CD4-positive, alpha-beta memory T cell (primary cell): ENCODE measurements around the gene CEP128. TPM values are rescaled to one million over a fixed set of nuclear protein-coding genes. Genes with fewer than 3 reads are reported as not detected.
A peak's percentile ranks its signal among the peaks of the same experiment; 100 is the strongest.

Source experiments
- CTCF ChIA-PET: fragments of 350-600 bp; sonication (Branson Sonifier 250); formaldehyde crosslinking; loops from one replicate; lab custom pipeline; 2021; ENCODE audit warnings: inconsistent platforms; ENCODE audit not compliant: partially characterized antibody; lab: Charles Lee
- POLR2A ChIA-PET: fragments of 350-600 bp; sonication (Branson Sonifier 250); formaldehyde crosslinking; loops from one replicate; lab custom pipeline; 2021; ENCODE audit not compliant: partially characterized antibody; lab: Charles Lee
- DNase-seq, 5 donors: peaks; one replicate each; pipeline versions ENCODE4 v3.0.0 to v3.0.0-alpha.2; 2020 to 2022; ENCODE audit warnings: mixed read lengths in 1 of 5
- H3K27ac ChIP-seq: one replicate; pipeline ENCODE4 v1.7.0; 2013; ENCODE audit warnings: low read depth, low read length
- H3K27me3 ChIP-seq: 2 replicates; pipeline ENCODE4 v1.7.0; 2013; ENCODE audit warnings: mild to moderate bottlenecking, low read length, moderate library complexity; ENCODE audit not compliant: insufficient read depth
- H3K36me3 ChIP-seq: 2 replicates; pipeline ENCODE4 v1.7.0; 2013; ENCODE audit warnings: mild to moderate bottlenecking, low read length, moderate library complexity; ENCODE audit not compliant: insufficient read depth
- H3K4me1 ChIP-seq: 2 replicates; pipeline ENCODE4 v1.7.0; 2013; ENCODE audit warnings: mild to moderate bottlenecking, low read length, moderate library complexity; ENCODE audit not compliant: insufficient read depth
- H3K4me3 ChIP-seq, 2 donors: one replicate each; pipeline ENCODE4 v1.7.0; 2013; ENCODE audit warnings: low read length in 2 of 2, mild to moderate bottlenecking in 1 of 2
- H3K9me3 ChIP-seq, 2 donors: one replicate each; pipeline ENCODE4 v1.7.0; 2013; ENCODE audit warnings: low read length in 2 of 2, control low read depth in 1 of 2; ENCODE audit not compliant: control insufficient read depth in 1 of 2
- H3K27ac Mint-ChIP-seq, 7 donors: one replicate each; pipeline ENCODE4 v1.8.0; 2020 to 2021; ENCODE audit warnings: mixed read lengths in 7 of 7, mild to moderate bottlenecking in 6 of 7, inconsistent platforms in 3 of 7, moderate library complexity in 3 of 7
- H3K27me3 Mint-ChIP-seq, 2 donors: one replicate each; pipeline ENCODE4 v1.8.0; 2020 to 2021; ENCODE audit warnings: mixed read lengths in 2 of 2
- H3K36me3 Mint-ChIP-seq, 2 donors: one replicate each; pipeline ENCODE4 v1.8.0; 2020 to 2021; ENCODE audit warnings: mixed read lengths in 2 of 2, inconsistent platforms in 1 of 2, mild to moderate bottlenecking in 1 of 2
- H3K4me1 Mint-ChIP-seq, 4 donors: one replicate each; pipeline ENCODE4 v1.8.0; 2020 to 2021; ENCODE audit warnings: mixed read lengths in 4 of 4, mild to moderate bottlenecking in 1 of 4
- H3K4me3 Mint-ChIP-seq, 8 donors: one replicate each; pipeline ENCODE4 v1.8.0; 2020 to 2021; ENCODE audit warnings: mixed read lengths in 8 of 8, mild to moderate bottlenecking in 7 of 8, moderate library complexity in 6 of 8, inconsistent platforms in 3 of 8
- H3K9me3 Mint-ChIP-seq, 8 donors: one replicate each; pipeline ENCODE4 v1.8.0; 2020 to 2021; ENCODE audit warnings: mixed read lengths in 8 of 8, mild to moderate bottlenecking in 5 of 8, inconsistent platforms in 3 of 8, moderate library complexity in 1 of 8
- intact Hi-C: fragments of 100-400 bp; cut with micrococcal nuclease; formaldehyde crosslinking; loops from one replicate; pipeline ENCODE4 v1.15.1; 2023
- polyA plus RNA-seq, 2 donors: library from polyadenylated mRNA; unstranded; fragments of 300-500 nt; fragmentation: Illumina TruSeq; gene quantifications; one replicate each; pipeline ENCODE4 v1.2.3, GENCODE V29; 2021
- total RNA-seq, 2 experiments: library from RNA; stranded (reverse); gene quantifications; one replicate each; pipeline ENCODE4 v1.2.3, GENCODE V29; 2021

The CEP128 gene
- total RNA-seq (10 to 100 TPM; 20.1 to 21.6 TPM), polyA plus RNA-seq (1 to 10 TPM; 2.9 to 9.3 TPM)

DNA sequence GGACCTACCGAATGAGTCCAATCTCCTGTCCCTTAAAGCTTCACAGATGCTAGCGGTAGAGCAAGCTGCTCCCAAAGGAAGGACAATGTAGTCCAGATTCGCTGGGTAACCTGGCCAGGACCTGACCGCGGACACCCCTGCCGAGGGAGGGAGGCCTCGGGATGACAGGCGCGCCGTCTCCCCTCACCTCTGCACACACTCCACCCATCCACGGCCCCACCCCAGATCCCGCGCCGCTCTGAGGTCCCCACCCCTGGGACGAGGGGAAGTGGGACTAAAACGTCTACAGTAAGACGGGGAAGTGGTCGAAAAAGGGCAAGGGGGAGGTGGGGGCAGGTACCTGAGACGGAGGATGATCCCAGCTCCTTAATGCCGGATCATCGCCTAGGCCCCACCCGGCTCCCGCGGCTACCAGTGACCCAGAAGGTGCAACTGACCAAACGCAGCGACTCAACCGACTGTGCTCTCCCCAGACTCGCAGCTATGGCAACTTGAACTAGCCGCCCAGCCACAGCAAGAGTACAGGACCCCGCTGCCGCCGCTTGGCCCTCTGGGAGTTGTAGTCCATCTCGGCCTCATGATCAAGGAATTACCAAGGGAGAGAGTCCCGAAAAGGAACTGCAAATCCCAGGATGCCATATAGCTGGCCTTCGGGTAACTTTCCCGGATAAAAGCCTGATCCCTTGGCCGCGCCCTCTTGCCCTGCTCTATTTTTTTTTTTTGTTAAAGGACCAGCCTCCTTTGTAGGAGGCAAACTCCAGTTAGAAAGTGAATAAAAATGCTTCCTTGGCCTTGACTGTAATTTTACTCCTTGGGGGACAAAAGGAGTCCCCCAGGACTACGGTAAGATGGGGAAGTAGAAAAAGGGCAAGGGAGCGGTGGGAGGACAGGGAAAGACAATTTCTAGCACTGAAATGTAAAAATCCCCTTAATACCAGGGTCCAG, at the start of gene CEP128:
CEP128 (minus strand) TSS at position 498 of the 945 bp plus-strand sequence.
- H3K4me3 ChIP-seq, result peak within 1 kb of the TSS; percentile 64 to 75
- no peaks in the 10 kb centered on the region for H3K27me3 Mint-ChIP-seq
- POLR2A ChIA-PET, result interaction anchor here (0.7 to 4.6 kb wide), 8 partner anchors 10 to 280 kb away, joined by 3 to 58 read pairs (median 10); partner anchors contain the start of genes GTF2A1 and TSHR

GRCh38 chr14:80988735-80989429, 47.3 kb upstream of the CEP128 start:
- Mint-ChIP-seq H3K27ac (no peak overlapping the region), H3K4me1 (no peaks in the 10 kb centered on the region), H3K27me3 (peaks cover 2 to 9% of the 10 kb centered on the region in 2 donors), H3K4me3 (no peak overlapping the region), H3K36me3 (no peaks in the 10 kb centered on the region), H3K9me3 (no peaks in the 10 kb centered on the region)
- H3K4me3 ChIP-seq, result no peak overlapping the region
- POLR2A ChIA-PET, result interaction anchor here (4.4 kb wide), 1 partner anchor 34 kb away, joined by 20 read pairs; the partner anchor contains the start of gene TSHR
- no peak overlapping the region for H3K27ac ChIP-seq
- intact Hi-C loops, result no loop called here
- H3K36me3 ChIP-seq, result no peaks in the 10 kb centered on the region
- CTCF ChIA-PET, result interaction anchor here (0.6 to 8.5 kb wide), 11 partner anchors 8 to 476 kb away, joined by 3 to 285 read pairs (median 9); partner anchors contain the start of gene TSHR
- H3K4me1 ChIP-seq, result no peaks in the 10 kb centered on the region
- DNase-seq, result no peak
- no peaks in the 10 kb centered on the region for H3K9me3 ChIP-seq
- H3K27me3 ChIP-seq, result no peaks in the 10 kb centered on the region

More for the DNA sequence above, at the start of gene CEP128:
- Histone ChIP-seq H3K36me3 (no peaks in the 10 kb centered on the region), H3K27ac (peak within 1 kb of the TSS; percentile 80), H3K9me3 (no peaks in the 10 kb centered on the region), H3K4me1 (peaks cover 30% of the 10 kb centered on the region), H3K27me3 (no peaks in the 10 kb centered on the region)
- Mint-ChIP-seq H3K9me3 (no peaks in the 10 kb centered on the region), H3K4me3 (peak within 1 kb of the TSS; percentile 89 to 95 (median 92)), H3K4me1 (peaks cover 19 to 34% (median 25%) of the 10 kb centered on the region in 4 donors), H3K27ac (peak within 1 kb of the TSS; percentile 82 to 96 (median 93)), H3K36me3 (peaks cover 0 to 1% of the 10 kb centered on the region in 2 donors)
- peak; percentile 77 to 84 (median 82) for DNase-seq
- intact Hi-C loops, result loop anchor here (1.0 to 5.0 kb wide), 3 partner anchors 10 to 591 kb away; partner anchors contain the start of gene SEL1L
- CTCF ChIA-PET, result interaction anchor here (0.8 to 3.7 kb wide), 8 partner anchors 8 to 523 kb away, joined by 3 to 23 read pairs (median 3); partner anchors contain the start of gene TSHR

GRCh38 chr14:80988192-80988591, 46.7 kb upstream of the CEP128 start:
- DNase-seq, result no peak
- Histone ChIP-seq H3K4me3 (no peak overlapping the region), H3K27me3 (no peaks in the 10 kb centered on the region), H3K27ac (no peak overlapping the region), H3K9me3 (no peaks in the 10 kb centered on the region), H3K4me1 (no peaks in the 10 kb centered on the region), H3K36me3 (no peaks in the 10 kb centered on the region)
- ChIA-PET POLR2A (interaction anchor here (1.5 to 4.4 kb wide), 2 partner anchors 9 to 33 kb away, joined by 6 to 20 read pairs; partner anchors contain the start of gene TSHR), CTCF (interaction anchor here (1.0 to 8.5 kb wide), 11 partner anchors 8 to 465 kb away, joined by 3 to 285 read pairs (median 9); partner anchors contain the start of gene TSHR)
- Mint-ChIP-seq H3K4me1 (no peaks in the 10 kb centered on the region), H3K27me3 (peaks cover 2 to 9% of the 10 kb centered on the region in 2 donors), H3K36me3 (no peaks in the 10 kb centered on the region), H3K4me3 (no peak overlapping the region), H3K9me3 (no peaks in the 10 kb centered on the region), H3K27ac (no peak overlapping the region)
- intact Hi-C loops, result no loop called here

- intact Hi-C loops, result loop anchor here (1.0 kb wide), 2 partner anchors 28 to 33 kb away; no protein-coding TSS in a partner anchor
- ChIA-PET POLR2A (interaction anchor here (1.0 to 4.4 kb wide), 4 partner anchors 9 to 232 kb away, joined by 3 to 20 read pairs (median 5); partner anchors contain the start of gene TSHR), CTCF (interaction anchor here (0.7 to 8.5 kb wide), 28 partner anchors 9 to 479 kb away, joined by 3 to 285 read pairs (median 5); partner anchors contain the start of genes CEP128 and TSHR)
- H3K4me1 Mint-ChIP-seq, result no peaks in the 10 kb centered on the region
- DNase-seq, result peak; percentile 62 to 71 (median 68)
- no peaks in the 10 kb centered on the region for H3K9me3 Mint-ChIP-seq
- Histone ChIP-seq H3K27me3 (no peaks in the 10 kb centered on the region), H3K9me3 (no peaks in the 10 kb centered on the region), H3K27ac (no peak overlapping the region), H3K36me3 (no peaks in the 10 kb centered on the region), H3K4me1 (no peaks in the 10 kb centered on the region), H3K4me3 (no peak overlapping the region)
- no peaks in the 10 kb centered on the region for H3K36me3 Mint-ChIP-seq
- H3K27ac Mint-ChIP-seq, result no peak overlapping the region
- H3K27me3 Mint-ChIP-seq, result peaks cover 2 to 9% of the 10 kb centered on the region in 2 donors
- no peak overlapping the region for H3K4me3 Mint-ChIP-seq
Observed at GRCh38 chr14:80987235-80988032, 45.9 kb upstream of the CEP128 start.

GRCh38 chr14:80982711-80983110, 41.2 kb upstream of the CEP128 start:
- Mint-ChIP-seq H3K27ac (no peak overlapping the region), H3K4me1 (peaks cover 10 to 13% (median 12%) of the 10 kb centered on the region in 4 donors), H3K27me3 (peaks cover 0 to 4% of the 10 kb centered on the region in 2 donors), H3K9me3 (no peaks in the 10 kb centered on the region), H3K4me3 (no peak overlapping the region), H3K36me3 (no peaks in the 10 kb centered on the region)
- Histone ChIP-seq H3K36me3 (no peaks in the 10 kb centered on the region), H3K4me3 (no peak overlapping the region), H3K4me1 (peaks cover 11% of the 10 kb centered on the region), H3K27ac (no peak overlapping the region), H3K27me3 (no peaks in the 10 kb centered on the region), H3K9me3 (no peaks in the 10 kb centered on the region)
- intact Hi-C loops, result no loop called here
- CTCF ChIA-PET, result interaction anchor here (0.9 to 8.5 kb wide), 3 partner anchors 13 to 27 kb away, joined by 3 to 285 read pairs (median 3); partner anchors contain the start of gene TSHR
- DNase-seq, result no peak
- POLR2A ChIA-PET, result no interaction called here

DNA sequence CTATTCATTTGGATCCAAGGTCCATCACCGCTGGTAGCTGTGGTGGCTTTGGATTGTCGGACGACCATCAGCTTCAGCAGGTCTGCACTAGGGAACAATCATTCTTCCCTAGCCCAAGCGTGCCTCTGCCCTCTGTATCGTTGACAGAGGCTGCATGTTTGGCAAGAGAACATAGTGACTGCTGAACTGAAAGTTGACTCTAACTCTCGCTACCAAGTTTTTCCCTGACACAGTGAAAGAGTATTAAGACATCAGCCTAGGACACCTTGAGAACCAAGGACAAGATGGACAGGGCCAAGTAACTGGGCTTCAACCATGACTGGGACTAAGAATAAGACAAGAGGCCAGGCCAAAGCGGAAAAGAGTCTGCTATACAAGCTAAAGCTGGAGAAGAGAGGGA, 40.1 kb upstream of the CEP128 start:
- Histone ChIP-seq H3K27me3 (no peaks in the 10 kb centered on the region), H3K9me3 (no peaks in the 10 kb centered on the region), H3K27ac (no peak overlapping the region), H3K36me3 (no peaks in the 10 kb centered on the region), H3K4me3 (no peak overlapping the region), H3K4me1 (peaks cover 16% of the 10 kb centered on the region)
- H3K4me1 Mint-ChIP-seq, result peaks cover 10 to 19% (median 14%) of the 10 kb centered on the region in 4 donors
- no peak for DNase-seq
- H3K36me3 Mint-ChIP-seq, result no peaks in the 10 kb centered on the region
- H3K4me3 Mint-ChIP-seq, result no peak overlapping the region
- no peaks in the 10 kb centered on the region for H3K9me3 Mint-ChIP-seq
- POLR2A ChIA-PET, result no interaction called here
- H3K27me3 Mint-ChIP-seq, result peaks cover 0 to 4% of the 10 kb centered on the region in 2 donors
- CTCF ChIA-PET, result interaction anchor here (1.1 to 1.6 kb wide), 3 partner anchors 14 to 28 kb away, joined by 3 to 7 read pairs (median 3); partner anchors contain the start of gene TSHR
- no peak overlapping the region for H3K27ac Mint-ChIP-seq
- intact Hi-C loops, result no loop called here
